ENCODE measurements around the gene APOL2. TPM values are rescaled to one million over a fixed set of nuclear protein-coding genes. Genes with fewer than 3 reads are reported as not detected.
"Not testable (repeated sequence)": the region's sequence is repeated elsewhere in the genome, so short reads cannot be mapped to it uniquely, and the experiment has no call there.

Gene APOL2
- total RNA-seq, 2 donors from 2014 or later = 51.3 to 68.6 TPM

DNA sequence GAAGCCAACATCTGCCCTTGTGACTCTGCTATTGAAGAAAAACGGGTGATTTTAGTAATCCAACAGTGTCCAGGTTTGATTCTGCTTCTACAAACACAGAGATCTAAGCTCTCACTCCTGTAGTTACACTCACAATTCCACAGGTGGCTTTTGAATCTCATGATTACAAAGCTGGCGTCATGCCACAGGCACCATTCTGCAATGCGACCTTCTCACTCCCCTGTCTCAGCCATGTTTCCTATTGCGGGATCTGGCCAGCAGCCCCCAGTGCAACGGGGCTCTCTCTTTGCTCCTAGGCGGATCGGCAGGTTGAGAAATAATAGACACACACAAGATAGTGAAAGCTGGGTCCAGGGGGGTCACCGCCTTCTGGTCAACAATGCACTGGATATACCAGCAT lies 36.4 kb downstream of the APOL2 start:
- not testable (repeated sequence) for ATAC-seq; H3K27ac Mint-ChIP-seq; DNase-seq (ENCODE audit: low spot score in 2 of 2)

DNA sequence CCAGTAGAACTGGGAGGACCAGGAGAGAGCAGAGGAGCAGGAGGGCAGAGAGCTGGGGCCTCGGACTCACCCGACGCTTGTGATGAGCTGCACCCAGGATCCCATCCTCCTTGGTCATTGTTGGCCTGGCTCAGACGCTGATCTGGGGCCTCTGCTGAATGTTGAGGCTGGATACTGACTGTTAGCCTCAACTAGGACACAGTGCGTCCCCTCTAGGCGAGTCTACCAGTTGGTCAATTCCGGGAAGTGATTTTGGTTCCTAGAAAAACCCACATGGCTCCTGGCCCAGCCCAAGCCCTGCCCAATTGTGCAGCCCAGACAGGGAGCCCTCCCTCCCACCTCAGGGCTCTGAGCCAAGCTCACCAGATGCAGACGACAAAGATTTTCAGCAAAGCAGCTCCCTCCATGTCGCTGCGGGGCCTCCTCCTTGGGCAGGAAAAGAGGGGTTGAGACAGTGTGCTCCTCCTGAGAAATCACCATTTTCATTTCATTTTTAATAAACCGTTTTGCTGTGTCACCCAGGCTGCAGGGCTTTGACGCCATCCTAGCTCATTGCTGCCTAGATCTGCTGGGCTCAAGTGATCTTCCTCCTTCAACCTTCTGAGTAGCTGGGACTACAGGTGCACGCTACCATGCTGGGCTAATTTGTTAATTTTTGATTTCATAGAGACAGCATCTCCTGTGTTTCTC lies 37.6 kb downstream of the APOL2 start, which contains the start of gene APOL4:
Gene APOL4 (minus strand): TSS at position 180 of the 690 bp plus-strand sequence. CDS start 75 bp downstream, at position 105.
- Mint-ChIP-seq H3K9me3 (no peaks in the 10 kb centered on the region), H3K36me3 (no peaks in the 10 kb centered on the region), H3K27ac (no peak within 1 kb of the TSS)
- no peak for ATAC-seq
- no peak for DNase-seq (ENCODE audit: low spot score in 2 of 2)

More for the DNA sequence above, 36.4 kb downstream of the APOL2 start:
- H3K36me3 Mint-ChIP-seq, H3K9me3 Mint-ChIP-seq: not testable (repeated sequence)

DNA sequence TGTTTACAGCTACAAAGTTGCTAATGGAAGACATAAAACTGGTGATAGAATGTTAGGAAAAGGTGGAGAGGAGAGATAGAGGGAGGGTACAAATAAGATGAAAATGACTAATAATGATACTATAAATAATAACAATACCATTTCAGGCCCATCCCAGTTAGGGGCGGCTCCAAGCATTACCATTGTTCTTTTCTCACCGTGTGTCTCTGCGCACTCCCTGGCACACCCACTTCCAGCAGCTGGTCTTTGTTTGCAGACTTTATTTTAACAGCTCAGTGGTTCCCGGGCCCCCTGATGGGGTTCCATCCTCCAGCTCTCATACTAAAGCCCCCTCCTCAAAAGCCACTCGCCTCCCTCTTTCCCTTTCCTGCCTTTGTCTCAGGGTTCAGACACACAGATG lies 38.3 kb downstream of the APOL2 start:
- not testable (repeated sequence) for H3K36me3 Mint-ChIP-seq; DNase-seq (ENCODE audit: low spot score in 2 of 2); H3K9me3 Mint-ChIP-seq; ATAC-seq; H3K27ac Mint-ChIP-seq

DNA sequence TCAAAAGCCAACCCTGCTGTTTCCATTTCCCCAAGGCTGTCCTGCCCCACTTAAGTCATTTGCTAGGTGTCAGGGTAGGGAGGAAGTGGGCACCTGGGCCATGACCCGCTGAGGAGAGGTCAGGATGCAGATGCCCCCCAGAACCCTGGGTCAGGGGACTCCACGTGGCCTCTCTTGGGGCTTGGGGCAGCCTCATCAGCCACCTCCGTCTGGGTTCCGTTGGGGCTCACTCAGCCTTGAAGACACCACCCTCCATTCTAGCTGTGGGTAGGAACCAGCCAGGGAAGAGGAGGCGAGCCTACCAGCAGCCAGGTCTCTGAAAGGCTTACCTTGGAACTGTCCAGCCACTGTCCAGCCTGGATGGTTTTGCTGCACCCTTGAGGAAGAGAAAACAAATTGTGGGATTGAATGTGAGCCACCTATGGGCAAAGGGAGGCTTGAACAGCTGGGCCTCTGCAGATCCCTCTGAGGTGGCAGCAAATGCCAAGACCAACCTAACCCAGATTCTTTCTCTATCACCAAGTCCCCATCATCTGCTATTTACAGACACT lies 40.3 kb downstream of the APOL2 start:
- ATAC-seq = no peak
- H3K9me3 Mint-ChIP-seq = no peaks in the 10 kb centered on the region
- DNase-seq (ENCODE audit: low spot score in 2 of 2) = no peak
- no peak overlapping the region for H3K27ac Mint-ChIP-seq
- no peaks in the 10 kb centered on the region for H3K36me3 Mint-ChIP-seq

DNA sequence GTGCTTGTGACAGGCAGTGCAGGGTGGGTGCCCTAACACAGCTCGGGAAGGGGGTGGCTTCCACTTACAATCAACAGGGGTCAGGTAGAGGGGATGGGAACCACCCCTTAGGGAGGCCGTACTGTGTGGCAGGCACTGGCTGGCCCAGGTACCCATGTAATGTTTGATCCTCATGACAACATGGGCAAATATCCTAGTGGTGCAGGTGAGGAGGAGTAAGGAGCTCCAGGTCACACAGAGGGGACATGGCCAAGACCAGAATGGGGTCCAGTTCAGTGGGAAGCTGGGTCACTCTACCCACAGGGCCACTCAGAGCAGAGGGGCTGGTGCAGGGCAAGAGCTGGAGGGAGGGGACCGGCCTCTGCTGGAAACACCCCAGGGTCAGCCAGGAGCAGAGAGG lies 40.8 kb downstream of the APOL2 start:
- ATAC-seq = no peak
- no peaks in the 10 kb centered on the region for H3K36me3 Mint-ChIP-seq
- no peak for DNase-seq (ENCODE audit: low spot score in 2 of 2)
- H3K9me3 Mint-ChIP-seq = no peaks in the 10 kb centered on the region
- peak overlapping the region in 1 of 2 donors; percentile 21 for H3K27ac Mint-ChIP-seq

DNA sequence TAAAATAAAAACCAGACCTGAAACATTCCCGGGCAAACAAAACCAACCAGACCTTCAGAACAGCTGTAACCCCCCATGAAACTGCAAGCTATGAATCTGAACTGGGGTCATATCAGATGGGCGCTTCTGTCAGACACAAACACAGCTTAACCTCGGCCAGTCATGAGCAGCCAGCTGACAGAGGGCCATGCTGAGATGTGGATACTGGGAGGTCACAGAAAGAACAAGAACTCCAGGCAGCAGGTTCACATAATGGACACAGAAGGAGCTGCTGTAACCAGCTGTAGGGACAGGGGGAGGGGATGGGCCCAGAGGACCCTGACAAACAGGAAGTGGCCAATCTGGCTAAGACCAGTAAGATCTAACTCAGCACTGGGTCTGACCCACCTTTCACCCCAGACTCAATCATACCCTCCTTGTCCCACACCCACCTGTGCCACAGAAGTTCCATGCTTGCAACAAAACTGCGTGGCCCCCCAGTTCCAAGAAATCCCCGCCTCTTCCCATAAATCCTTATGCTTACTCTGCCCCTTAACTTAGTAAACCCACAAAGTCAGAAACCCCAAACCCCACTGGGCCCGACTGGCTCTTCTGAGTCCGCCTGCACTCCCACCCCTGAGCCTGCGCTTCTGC lies 41.7 kb downstream of the APOL2 start:
- Mint-ChIP-seq H3K27ac (peak overlapping the region; percentile 21 to 63), H3K36me3 (no peaks in the 10 kb centered on the region), H3K9me3 (no peaks in the 10 kb centered on the region)
- ATAC-seq (peak in 1 of 2 donors; percentile 58), DNase-seq (ENCODE audit: low spot score in 2 of 2) (no peak)

DNA sequence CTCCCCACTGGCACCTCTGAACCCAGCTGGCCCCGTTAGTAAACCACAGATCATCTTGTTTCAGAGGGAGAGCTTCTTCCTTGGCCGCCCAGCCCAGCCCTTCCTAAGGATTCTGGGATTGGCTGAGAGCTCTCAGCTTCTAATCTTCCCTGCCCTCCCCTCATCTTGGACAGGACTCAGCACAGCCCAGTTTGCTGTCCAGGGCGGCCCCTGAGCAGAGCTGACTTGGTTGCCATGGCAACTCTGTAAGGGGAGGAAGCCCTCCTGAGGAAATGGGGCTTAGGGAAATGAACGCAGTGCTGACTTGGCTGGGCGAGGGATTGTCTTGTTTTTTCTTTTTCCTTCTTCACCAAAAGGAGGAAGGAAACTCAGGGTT lies 42.3 kb downstream of the APOL2 start:
- DNase-seq (ENCODE audit: low spot score in 2 of 2) = no peak
- no peak for ATAC-seq
- H3K27ac Mint-ChIP-seq = peak overlapping the region in 1 of 2 donors; percentile 21

DNA sequence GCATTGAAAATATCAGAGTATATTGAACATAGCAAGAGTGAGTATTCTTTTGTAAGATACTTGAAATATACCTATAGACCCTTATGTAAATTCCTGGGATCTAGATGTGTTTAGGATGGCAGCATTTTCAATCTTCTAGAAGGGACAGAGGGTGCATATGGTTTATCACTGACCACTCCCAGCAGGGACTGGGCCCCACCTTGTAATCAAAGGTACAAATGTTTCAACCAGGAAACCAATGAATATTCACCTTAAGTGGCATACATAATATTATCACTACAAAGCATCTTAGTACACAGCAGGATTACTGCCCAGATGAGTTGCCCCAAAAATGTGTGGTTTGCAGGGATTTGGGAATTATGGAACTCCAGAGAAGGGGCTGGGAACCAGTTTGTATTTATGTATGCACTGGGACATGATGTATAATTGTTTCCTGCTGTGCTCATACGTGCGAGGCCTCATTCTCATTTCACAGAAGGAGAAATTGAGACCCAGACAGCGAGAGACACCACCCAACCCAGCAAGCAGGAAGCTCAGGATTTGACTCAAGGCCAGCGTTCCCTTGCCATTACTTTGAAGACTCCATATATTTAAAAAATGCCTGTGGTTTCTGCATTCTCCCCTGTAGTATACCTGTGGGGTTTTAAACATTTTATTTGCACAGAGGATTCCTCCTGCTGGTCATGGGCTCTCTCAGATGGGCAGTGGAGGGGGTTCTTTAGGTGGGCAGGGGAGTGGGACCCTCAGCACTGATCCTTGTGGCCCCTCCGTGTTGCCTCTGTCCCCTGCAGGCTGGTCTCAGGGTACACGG lies 42.9 kb downstream of the APOL2 start:
- H3K27ac Mint-ChIP-seq = no peak overlapping the region
- DNase-seq (ENCODE audit: low spot score in 2 of 2) (no peak), ATAC-seq (no peak)
- no peaks in the 10 kb centered on the region for H3K36me3 Mint-ChIP-seq
- no peaks in the 10 kb centered on the region for H3K9me3 Mint-ChIP-seq

More for the DNA sequence above, 42.3 kb downstream of the APOL2 start:
- no peaks in the 10 kb centered on the region for H3K9me3 Mint-ChIP-seq
- no peaks in the 10 kb centered on the region for H3K36me3 Mint-ChIP-seq

DNA sequence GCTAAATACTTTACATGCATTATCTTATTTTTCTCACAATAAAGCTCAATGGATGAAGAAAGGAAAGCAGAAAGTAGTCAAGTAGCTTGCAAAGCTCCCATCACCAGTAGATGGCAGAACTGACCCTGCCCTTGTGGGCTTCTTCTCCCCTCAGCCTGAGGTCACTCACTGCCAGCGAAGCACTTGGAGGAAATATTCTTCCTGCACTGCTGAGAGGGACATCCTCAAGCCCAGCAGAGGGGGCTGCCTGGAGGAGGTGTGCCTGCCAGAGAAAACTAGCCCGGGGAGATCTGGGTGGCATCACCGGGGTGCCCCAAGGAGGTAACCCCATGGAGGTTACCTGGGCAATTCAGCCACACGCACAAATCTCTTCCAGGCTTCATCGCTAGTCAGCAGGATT lies 44.4 kb downstream of the APOL2 start:
- DNase-seq (ENCODE audit: low spot score in 2 of 2) = peak in 1 of 2 donors; percentile 19
- Mint-ChIP-seq H3K36me3 (no peaks in the 10 kb centered on the region), H3K27ac (no peak overlapping the region), H3K9me3 (no peaks in the 10 kb centered on the region)
- ATAC-seq = peak; percentile 74 to 75

DNA sequence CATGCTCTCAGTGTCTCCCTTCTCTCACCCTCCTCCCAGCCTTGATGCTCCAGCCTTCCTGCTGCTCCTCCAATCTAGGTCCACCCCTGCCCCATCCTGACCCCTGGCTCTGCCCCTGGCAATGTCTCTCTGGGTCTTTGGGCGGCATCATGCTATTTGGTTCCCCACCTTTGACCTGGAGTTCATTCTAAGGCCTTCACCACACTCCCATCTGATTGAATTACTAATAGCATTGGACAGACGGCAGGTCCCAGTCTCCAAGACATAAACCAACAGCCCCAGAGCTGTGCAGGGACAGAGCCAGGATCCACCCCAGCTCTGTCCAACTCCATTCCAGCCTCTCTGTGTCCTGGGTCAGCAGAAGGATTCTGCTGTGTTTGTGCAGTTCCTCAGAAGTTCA lies 44.9 kb downstream of the APOL2 start:
- no peak for DNase-seq (ENCODE audit: low spot score in 2 of 2)
- no peak for ATAC-seq
- Mint-ChIP-seq H3K27ac (no peak overlapping the region), H3K9me3 (no peaks in the 10 kb centered on the region), H3K36me3 (no peaks in the 10 kb centered on the region)

DNA sequence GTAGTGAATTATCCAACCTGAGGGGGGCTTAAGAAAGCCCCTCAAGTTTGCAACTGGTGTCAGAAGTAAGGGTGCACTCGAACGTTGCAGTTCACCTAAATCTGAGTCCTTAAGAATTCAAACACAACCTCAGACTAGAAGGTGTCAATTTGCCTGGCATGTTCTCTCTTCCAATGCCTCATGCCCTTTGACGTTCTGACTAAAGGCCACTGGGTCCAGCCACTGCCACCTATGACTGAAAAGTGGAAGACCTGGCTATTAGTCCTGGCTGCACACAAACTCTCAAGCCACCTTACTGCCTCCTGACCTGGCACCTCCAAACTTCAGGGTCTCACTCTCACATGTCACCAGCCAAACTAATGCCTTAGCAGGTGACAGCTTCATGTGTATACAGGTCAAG lies 45.8 kb downstream of the APOL2 start:
- H3K9me3 Mint-ChIP-seq = no peaks in the 10 kb centered on the region
- ATAC-seq (no peak), DNase-seq (ENCODE audit: low spot score in 2 of 2) (no peak)
- no peaks in the 10 kb centered on the region for H3K36me3 Mint-ChIP-seq
- H3K27ac Mint-ChIP-seq = no peak overlapping the region

DNA sequence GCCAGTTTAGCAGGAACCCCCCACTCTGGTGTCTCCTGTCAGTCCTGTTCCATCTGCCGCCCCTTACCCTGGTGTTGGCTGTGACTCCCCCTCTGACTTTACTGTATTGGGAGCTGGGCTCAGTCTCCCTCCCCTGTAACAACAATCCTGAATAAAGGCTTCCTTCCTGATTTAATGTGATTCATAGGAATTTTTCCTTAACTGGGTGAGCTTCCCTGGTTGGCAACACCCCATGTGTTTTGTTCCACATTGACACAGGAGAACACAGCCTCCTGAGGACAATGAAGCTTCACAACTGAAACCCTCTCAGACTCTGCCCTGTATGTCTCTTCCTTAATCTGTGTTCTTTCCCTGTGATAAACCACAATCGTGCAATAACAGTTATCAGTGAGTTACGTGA lies 46.2 kb downstream of the APOL2 start:
- no peak for DNase-seq (ENCODE audit: low spot score in 2 of 2)
- no peak overlapping the region for H3K27ac Mint-ChIP-seq
- ATAC-seq = no peak

DNA sequence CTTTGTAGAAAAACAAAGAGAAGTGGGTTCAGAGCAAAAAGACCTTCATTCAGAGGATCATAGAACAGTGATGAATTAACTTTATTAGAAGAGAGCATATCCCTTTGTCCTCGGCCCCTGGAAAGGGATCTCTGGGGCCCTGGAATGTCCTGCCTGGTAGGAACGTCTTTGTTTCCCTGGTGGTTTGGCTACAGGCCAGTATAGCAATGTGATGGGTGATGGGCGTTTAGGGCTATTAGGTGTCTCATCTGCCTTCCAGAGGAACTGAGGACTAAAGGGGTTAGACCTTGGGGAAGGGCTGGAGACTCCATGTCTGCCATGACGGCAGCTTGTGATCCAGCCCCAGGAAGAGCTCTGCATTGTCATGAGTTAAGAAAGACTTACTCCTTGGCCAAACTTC lies 46.8 kb downstream of the APOL2 start:
- no peaks in the 10 kb centered on the region for H3K36me3 Mint-ChIP-seq
- ATAC-seq (no peak), DNase-seq (ENCODE audit: low spot score in 2 of 2) (no peak)
- no peak overlapping the region for H3K27ac Mint-ChIP-seq
- H3K9me3 Mint-ChIP-seq = no peaks in the 10 kb centered on the region

More for the DNA sequence above, 46.2 kb downstream of the APOL2 start:
- Mint-ChIP-seq H3K36me3 (no peaks in the 10 kb centered on the region), H3K9me3 (no peaks in the 10 kb centered on the region)

DNA sequence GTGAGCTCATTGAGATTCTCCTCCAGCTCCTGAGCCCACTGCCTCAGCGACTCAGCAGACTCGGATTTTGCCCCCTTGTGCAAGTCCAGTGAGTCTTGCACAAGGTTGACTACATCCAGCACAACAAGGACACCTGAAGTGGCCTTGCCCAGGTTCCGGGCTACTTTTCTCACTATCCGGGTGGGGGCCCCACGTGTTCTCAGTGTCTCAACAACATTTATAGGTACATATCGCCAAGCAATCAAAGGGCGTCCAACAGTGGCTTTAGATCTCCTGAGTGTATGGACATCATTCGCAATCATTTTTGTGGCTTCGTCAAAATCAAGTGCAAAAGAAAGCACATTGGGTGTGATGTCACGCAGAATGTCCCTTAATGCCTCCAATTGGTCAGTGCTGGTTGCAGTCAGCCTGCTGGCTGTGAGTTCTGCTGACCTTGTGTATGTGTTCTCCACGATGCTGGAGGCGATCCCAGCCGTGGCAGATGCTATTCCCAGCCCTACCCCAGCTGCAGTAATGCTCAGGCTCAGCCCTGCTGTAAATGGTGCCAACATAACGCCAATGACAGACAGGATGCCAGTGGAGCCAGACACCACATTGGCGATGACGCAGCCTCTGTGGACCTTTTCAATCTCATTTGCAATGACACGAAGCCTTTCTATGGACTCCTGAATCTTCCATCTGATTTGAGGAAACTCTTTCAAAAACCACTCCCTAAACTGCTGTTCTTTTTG lies 48.1 kb downstream of the APOL2 start:
- H3K36me3 Mint-ChIP-seq = no peaks in the 10 kb centered on the region
- DNase-seq (ENCODE audit: low spot score in 2 of 2) = no peak
- ATAC-seq = no peak
- no peaks in the 10 kb centered on the region for H3K9me3 Mint-ChIP-seq
- H3K27ac Mint-ChIP-seq = no peak overlapping the region

DNA sequence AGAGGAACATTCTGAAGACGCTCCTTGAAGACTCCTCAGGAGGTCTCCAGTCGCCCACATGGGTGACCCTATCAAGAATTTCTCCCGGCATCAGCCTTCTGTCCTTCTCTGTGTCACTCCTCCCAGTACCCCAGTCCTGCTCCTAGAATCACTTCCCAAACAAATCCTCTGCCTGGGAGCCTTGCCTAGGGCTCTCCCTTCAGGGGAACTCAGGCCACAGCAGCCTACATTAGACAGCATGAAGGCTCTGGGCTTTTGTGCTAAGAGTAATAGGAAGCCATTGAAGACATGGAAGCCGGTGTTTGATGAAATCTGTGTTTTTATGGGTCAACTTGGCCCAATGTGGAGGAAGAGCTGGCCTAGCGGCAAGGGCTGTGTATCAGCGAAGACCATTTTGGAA lies 51.5 kb downstream of the APOL2 start:
- not testable (repeated sequence) for H3K9me3 Mint-ChIP-seq; DNase-seq (ENCODE audit: low spot score in 2 of 2); H3K36me3 Mint-ChIP-seq; ATAC-seq; H3K27ac Mint-ChIP-seq

DNA sequence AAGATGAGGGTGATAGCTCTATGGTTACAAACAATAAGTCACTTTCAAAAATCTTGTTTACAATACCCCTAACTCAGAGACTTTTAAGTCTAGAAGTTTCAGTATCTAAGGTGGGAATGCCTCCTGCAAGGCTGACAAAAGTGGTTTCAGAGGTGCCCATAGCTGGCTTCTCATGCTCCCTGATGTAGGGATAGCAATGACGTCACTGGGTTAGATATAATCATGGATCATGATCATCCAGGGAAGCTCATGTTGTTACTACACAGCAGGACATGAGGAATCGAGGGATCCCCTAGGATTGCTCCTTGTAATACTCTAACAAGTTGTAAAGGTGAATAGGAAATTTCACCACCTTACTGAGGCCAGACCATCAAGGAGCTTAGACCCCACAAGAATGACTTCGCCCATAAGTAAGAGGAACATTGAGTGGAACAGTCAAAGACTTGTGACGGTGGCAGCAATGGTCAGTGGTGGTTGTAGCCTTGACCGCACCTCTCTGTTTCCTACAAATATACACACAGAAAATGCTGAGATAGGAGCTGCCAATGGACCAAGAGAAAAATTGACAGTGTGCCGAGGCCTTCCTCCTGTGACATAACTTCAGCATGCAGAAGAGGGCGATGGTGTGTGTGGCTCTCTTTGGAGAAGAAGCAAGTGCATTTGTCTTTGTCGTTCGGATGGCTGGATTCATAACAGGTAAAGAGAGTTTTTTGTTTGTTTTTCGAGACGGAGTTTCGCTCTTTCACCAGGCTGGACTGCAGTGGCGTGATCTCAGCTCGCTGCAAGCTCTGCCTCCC lies 53.3 kb downstream of the APOL2 start:
- H3K9me3 Mint-ChIP-seq = no peaks in the 10 kb centered on the region
- no peak overlapping the region for H3K27ac Mint-ChIP-seq
- no peak for DNase-seq (ENCODE audit: low spot score in 2 of 2)
- ATAC-seq = no peak
- H3K36me3 Mint-ChIP-seq = no peaks in the 10 kb centered on the region

Measured in activated naive CD4-positive, alpha-beta T cell treated with anti-CD3 and anti-CD28 coated beads, Interleukin-2, amount 50 U/mL, for 72 hours (primary cell).